Measurements from ENCODE around the gene EXOC6B.

DNA sequence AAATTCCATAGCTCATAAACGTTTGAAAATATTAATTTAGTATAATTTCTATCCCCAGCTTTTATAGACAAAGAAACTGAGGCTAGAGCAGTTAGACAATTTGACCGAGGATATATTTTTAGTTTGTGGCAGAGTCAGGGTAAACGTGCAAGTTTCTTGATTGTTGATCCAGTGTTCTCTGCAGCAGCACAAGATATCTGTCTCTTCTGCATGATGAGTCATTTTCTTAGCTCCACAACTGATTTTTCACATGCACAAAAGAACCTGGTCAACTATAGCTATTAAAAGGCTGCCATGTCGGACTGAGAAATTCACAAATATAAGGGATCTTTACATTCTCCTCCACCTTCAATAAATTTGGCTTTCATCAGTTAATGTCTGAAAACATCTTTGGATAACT is 534.8 kb downstream of the EXOC6B start:
- TF ChIP-seq, protein P1, sequence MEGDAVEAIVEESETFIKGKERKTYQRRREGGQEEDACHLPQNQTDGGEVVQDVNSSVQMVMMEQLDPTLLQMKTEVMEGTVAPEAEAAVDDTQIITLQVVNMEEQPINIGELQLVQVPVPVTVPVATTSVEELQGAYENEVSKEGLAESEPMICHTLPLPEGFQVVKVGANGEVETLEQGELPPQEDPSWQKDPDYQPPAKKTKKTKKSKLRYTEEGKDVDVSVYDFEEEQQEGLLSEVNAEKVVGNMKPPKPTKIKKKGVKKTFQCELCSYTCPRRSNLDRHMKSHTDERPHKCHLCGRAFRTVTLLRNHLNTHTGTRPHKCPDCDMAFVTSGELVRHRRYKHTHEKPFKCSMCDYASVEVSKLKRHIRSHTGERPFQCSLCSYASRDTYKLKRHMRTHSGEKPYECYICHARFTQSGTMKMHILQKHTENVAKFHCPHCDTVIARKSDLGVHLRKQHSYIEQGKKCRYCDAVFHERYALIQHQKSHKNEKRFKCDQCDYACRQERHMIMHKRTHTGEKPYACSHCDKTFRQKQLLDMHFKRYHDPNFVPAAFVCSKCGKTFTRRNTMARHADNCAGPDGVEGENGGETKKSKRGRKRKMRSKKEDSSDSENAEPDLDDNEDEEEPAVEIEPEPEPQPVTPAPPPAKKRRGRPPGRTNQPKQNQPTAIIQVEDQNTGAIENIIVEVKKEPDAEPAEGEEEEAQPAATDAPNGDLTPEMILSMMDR (conservative IDR thresholded peaks at IDR 0.05; ENCODE audit: low read length), result no peak
- TF ChIP-seq EZH2phosphoT487 (IDR thresholded peaks at IDR 0.05; ENCODE audit: borderline replicate concordance), result no peak
